ENCODE measurements around the gene ECM1. TPM values are rescaled to one million over a fixed set of nuclear protein-coding genes. Genes with fewer than 3 reads are reported as not detected.

Gene ECM1
- polyA plus RNA-seq, 1 donor (not counting 4 experiments of a cell fraction or from before 2014, with no cell fraction given): 23.6 TPM

GRCh38 chr1:150552911-150553289 is 45.0 kb downstream of the ECM1 start:
- no peak for TF ChIP-seq CTCF (optimal IDR thresholded peaks at IDR 0.05 in 1 of 3, IDR thresholded peaks at IDR 0.05 in 1 of 3, conservative IDR thresholded peaks at IDR 0.05 in 1 of 3; ENCODE audit: extremely low read depth in 1 of 3, insufficient read depth in 2 of 3, low read length in 3 of 3)
- TF ChIP-seq EZH2 (IDR thresholded peaks at IDR 0.05; ENCODE audit: low read length): no peak
- H3K9me1 ChIP-seq (ENCODE audit: control insufficient read depth, extremely low read depth, insufficient read depth, low read length): no peaks in the 10 kb centered on the region
- H3K36me3 ChIP-seq (ENCODE audit: control insufficient read depth in 2 of 2, extremely low read depth in 1 of 2, insufficient read depth in 2 of 2, low read length in 2 of 2): peaks cover 0 to 1% of the 10 kb centered on the region in 2 experiments
- H2AFZ ChIP-seq (ENCODE audit: control insufficient read depth, low read length): no peak overlapping the region
- DNase-seq (ENCODE audit: low read depth, low spot score) (no peak), FAIRE-seq (no peak)
- H3K4me2 ChIP-seq (ENCODE audit: control insufficient read depth, extremely low read depth, insufficient read depth, low read depth, low read length): no peak overlapping the region
- no peak overlapping the region for H3K4me3 ChIP-seq (ENCODE audit: control insufficient read depth in 2 of 3, extremely low read depth in 1 of 3, insufficient read depth in 2 of 3, low read depth in 1 of 3, low read length in 3 of 3)
- dilution Hi-C loops (cut with MboI; ENCODE audit: extremely low pct_ligation_motif_present, low sequenced_read_pairs): no loop called here
- H3K9me3 ChIP-seq (ENCODE audit: control insufficient read depth, low read depth, low read length): no peaks in the 10 kb centered on the region
- H3K27me3 ChIP-seq (ENCODE audit: control insufficient read depth, extremely low read depth, insufficient read depth, low read length): no peaks in the 10 kb centered on the region
- H3K27ac ChIP-seq (ENCODE audit: control insufficient read depth, insufficient read depth, low read length): no peak overlapping the region
- H3K4me1 ChIP-seq (ENCODE audit: control insufficient read depth, extremely low read depth, insufficient read depth, low read length): peaks cover 19% of the 10 kb centered on the region
- H3K79me2 ChIP-seq (ENCODE audit: control insufficient read depth, insufficient read depth, low read length): no peaks in the 10 kb centered on the region
- no peak overlapping the region for H3K9ac ChIP-seq (ENCODE audit: control insufficient read depth, extremely low read depth, insufficient read depth, low read length)
- no peaks in the 10 kb centered on the region for H4K20me1 ChIP-seq (ENCODE audit: control insufficient read depth, extremely low read depth, insufficient read depth, low read length)

GRCh38 chr1:150553392-150554085 is 45.6 kb downstream of the ECM1 start:
- FAIRE-seq: no peak
- Histone ChIP-seq H3K9me1 (ENCODE audit: control insufficient read depth, extremely low read depth, insufficient read depth, low read length) (no peaks in the 10 kb centered on the region), H3K4me2 (ENCODE audit: control insufficient read depth, extremely low read depth, insufficient read depth, low read depth, low read length) (no peak overlapping the region), H4K20me1 (ENCODE audit: control insufficient read depth, extremely low read depth, insufficient read depth, low read length) (no peaks in the 10 kb centered on the region), H3K4me1 (ENCODE audit: control insufficient read depth, extremely low read depth, insufficient read depth, low read length) (peaks cover 16% of the 10 kb centered on the region), H3K27ac (ENCODE audit: control insufficient read depth, insufficient read depth, low read length) (no peak overlapping the region), H3K36me3 (ENCODE audit: control insufficient read depth in 2 of 2, extremely low read depth in 1 of 2, insufficient read depth in 2 of 2, low read length in 2 of 2) (peaks cover 0 to 1% of the 10 kb centered on the region in 2 experiments), H2AFZ (ENCODE audit: control insufficient read depth, low read length) (no peak overlapping the region), H3K79me2 (ENCODE audit: control insufficient read depth, insufficient read depth, low read length) (no peaks in the 10 kb centered on the region), H3K27me3 (ENCODE audit: control insufficient read depth, extremely low read depth, insufficient read depth, low read length) (no peaks in the 10 kb centered on the region), H3K9me3 (ENCODE audit: control insufficient read depth, low read depth, low read length) (no peaks in the 10 kb centered on the region), H3K4me3 (ENCODE audit: control insufficient read depth in 2 of 3, extremely low read depth in 1 of 3, insufficient read depth in 2 of 3, low read depth in 1 of 3, low read length in 3 of 3) (no peak overlapping the region), H3K9ac (ENCODE audit: control insufficient read depth, extremely low read depth, insufficient read depth, low read length) (no peak overlapping the region)
- dilution Hi-C loops (cut with MboI; ENCODE audit: extremely low pct_ligation_motif_present, low sequenced_read_pairs): no loop called here
- TF ChIP-seq CTCF (optimal IDR thresholded peaks at IDR 0.05 in 1 of 3, IDR thresholded peaks at IDR 0.05 in 1 of 3, conservative IDR thresholded peaks at IDR 0.05 in 1 of 3; ENCODE audit: extremely low read depth in 1 of 3, insufficient read depth in 2 of 3, low read length in 3 of 3) (no peak), EZH2 (IDR thresholded peaks at IDR 0.05; ENCODE audit: low read length) (no peak)
- DNase-seq (ENCODE audit: low read depth, low spot score): no peak

All from keratinocyte (primary cell).